ACHN (cell line): ENCODE measurements around the gene SPIRE1.

Experiments
- DNase-seq: peaks from one replicate; pipeline ENCODE4 v3.0.0-alpha.2; 2015
- in situ Hi-C: cut with HindIII; loops from 2 replicates; pipeline ENCODE4 v1.10.0; 2017; ENCODE audit warnings: low sequenced_read_pairs, low pct_ligation_motif_present, low pct_unique_long_range_greater_than_20kb

Gene SPIRE1

DNA sequence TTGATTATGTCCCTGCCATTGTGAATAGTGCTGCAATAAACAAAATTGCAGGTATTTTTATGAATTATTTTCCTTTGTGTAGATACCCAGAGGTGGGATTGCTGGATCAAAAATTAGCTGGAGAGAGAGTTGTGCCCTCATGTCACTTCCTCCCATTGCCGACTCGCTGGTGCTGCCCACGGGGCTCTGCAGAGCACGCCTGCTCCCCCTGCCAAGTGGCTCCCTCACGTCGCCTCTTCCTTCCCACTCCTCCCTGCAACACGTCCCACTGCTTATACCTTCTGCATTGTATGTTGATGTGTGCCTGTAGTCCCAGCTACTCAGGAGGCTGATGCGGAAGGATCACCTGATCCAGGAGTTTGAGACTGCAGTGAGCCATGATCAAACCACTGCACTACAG is 222.0 kb downstream of the SPIRE1 start:
- DNase-seq = no peak
- in situ Hi-C loops = no loop called here

GRCh38 chr18:12434541-12434929 is 223.4 kb downstream of the SPIRE1 start:
- in situ Hi-C loops = no loop called here

GRCh38 chr18:12433829-12434540 is 223.9 kb downstream of the SPIRE1 start:
- no peak for DNase-seq
- in situ Hi-C loops = no loop called here

More at GRCh38 chr18:12434541-12434929, 223.4 kb downstream of the SPIRE1 start:
- no peak for DNase-seq

GRCh38 chr18:12432881-12433280 is 225.0 kb downstream of the SPIRE1 start:
- in situ Hi-C loops = no loop called here
- DNase-seq = no peak

DNA sequence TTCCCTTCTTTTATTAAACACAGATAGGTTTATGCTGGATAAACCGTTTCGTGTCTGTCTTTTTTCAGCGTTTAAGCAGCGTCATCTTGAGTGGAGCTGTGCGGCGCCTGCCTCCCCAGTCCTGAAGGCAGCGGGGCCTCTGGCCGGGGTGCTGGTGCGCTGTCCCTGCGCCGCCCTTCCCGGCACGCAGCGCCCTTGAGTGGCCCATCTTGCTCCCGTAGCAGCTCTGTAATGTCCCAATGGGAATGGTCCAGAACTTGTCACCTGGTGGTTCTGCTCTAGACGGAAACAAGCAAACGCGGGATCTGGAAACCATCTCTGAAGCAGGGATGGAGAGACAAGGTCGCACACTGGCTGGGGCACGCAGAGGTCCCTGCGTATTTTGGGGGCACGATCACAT is 225.7 kb downstream of the SPIRE1 start:
- in situ Hi-C loops = no loop called here

GRCh38 chr18:12431561-12431960 is 226.3 kb downstream of the SPIRE1 start:
- DNase-seq = no peak
- in situ Hi-C loops = no loop called here

More for the DNA sequence above, 225.7 kb downstream of the SPIRE1 start:
- DNase-seq = no peak

DNA sequence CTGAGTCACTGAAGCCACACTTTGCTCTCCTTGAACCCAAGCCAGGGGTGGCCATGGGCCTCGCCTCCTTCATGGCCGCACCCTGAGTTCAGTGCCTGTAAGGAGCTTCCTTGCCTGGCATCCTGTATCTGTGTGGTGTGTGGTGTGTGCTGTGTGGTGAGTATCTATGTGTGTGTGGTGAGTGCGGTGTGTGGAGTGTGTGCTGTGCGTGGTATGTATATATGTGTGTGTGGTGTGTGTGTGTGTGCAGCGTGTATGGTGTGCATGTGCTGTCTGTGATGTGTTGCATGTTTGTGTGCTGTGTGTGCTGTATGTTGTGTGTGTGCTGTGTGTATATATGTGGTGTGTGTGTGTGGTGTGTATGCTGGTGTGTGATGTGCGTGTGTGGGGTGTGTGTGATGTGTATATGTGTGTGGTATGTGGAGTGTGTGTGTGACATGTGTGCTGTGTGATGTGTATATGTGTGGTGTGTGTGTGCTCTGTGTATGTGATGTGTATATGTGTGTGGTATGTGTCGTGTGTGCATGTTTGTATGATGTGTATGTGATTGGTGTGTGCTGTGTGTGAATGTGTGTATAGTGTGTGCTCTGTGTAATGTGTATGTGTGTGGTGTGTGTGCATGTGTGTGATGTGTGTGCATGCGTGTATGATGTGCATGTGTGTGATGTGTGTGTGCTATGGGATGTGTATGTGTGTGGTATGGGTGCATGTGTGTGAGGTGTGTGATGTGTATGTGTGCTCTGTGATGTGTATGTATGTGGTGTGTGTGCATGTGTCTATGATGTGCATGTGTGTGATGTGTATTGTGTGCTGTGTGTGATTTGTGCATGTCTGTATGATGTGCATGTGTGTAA is 227.5 kb downstream of the SPIRE1 start:
- in situ Hi-C loops = no loop called here
- DNase-seq = no peak

GRCh38 chr18:12429556-12429955 is 228.4 kb downstream of the SPIRE1 start:
- no peak for DNase-seq
- in situ Hi-C loops = no loop called here

GRCh38 chr18:12428923-12429322 is 229.0 kb downstream of the SPIRE1 start:
- no peak for DNase-seq
- in situ Hi-C loops = no loop called here

DNA sequence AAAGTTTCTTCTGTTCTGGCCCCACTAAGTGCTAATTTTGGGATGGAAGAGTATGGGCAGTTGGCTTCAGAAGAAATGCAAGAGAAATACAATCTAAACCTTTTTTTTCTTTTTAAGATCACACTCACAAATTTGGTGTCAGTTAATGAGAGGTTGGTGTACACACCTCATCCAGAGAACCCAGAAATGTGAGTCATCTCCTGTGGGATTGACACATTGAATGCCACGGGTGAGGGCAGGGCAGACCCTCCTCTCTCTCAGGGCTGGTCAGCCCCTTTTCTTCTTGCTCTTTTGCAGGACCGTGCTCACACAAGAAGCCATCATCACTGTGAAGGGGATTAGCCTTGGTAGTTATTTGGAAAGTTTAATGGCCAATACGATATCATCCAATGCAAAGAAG is 231.0 kb downstream of the SPIRE1 start:
- DNase-seq = no peak
- in situ Hi-C loops = no loop called here

- in situ Hi-C loops = no loop called here
- DNase-seq = no peak
Observed at GRCh38 chr18:12424252-12424651, 233.7 kb downstream of the SPIRE1 start.

- DNase-seq = no peak
- in situ Hi-C loops = no loop called here
Observed at GRCh38 chr18:12423820-12424219, 234.1 kb downstream of the SPIRE1 start.

- no peak for DNase-seq
- in situ Hi-C loops = no loop called here
Observed at GRCh38 chr18:12423393-12423792, 234.5 kb downstream of the SPIRE1 start.

DNA sequence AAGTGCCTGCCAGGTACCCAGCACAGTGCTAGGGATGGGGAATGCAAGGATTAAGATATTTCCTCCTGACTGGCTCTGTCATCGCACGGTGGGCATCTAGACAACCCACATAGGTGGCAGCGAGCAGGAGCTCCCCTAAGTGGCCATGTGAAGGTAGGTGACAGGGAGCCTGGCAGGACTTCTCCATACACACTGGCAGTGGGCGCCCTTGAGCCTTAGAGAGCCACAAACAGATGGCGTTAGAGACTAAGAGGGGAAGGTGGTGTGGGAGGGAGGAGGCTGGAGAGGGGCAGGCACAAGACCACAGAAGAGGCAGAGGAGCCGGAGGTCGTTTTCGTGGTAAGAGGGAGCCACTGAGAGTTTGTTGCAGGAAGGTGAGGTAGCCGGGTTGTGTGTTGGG is 235.0 kb downstream of the SPIRE1 start:
- DNase-seq = peak; percentile 28
- in situ Hi-C loops = no loop called here

DNA sequence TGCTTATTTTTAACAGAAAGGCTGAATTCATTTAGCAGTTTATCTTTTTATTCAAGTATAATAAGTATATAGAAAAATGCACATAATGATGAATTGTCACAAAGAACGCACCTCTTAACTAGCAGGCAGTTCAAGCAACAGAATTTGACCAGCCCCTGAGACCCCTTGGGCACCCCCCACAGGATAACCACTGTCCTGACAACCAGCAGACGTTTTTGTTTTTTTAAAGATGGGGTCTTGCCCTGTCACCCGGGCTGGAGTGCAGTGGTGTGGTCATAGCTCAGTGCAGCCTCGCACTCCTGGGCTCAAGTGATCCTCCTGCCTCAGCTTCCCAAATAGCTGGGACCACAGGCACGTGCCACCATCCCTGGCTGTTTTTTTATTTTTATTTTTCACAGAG is 236.2 kb downstream of the SPIRE1 start:
- in situ Hi-C loops = no loop called here
- DNase-seq = no peak

DNA sequence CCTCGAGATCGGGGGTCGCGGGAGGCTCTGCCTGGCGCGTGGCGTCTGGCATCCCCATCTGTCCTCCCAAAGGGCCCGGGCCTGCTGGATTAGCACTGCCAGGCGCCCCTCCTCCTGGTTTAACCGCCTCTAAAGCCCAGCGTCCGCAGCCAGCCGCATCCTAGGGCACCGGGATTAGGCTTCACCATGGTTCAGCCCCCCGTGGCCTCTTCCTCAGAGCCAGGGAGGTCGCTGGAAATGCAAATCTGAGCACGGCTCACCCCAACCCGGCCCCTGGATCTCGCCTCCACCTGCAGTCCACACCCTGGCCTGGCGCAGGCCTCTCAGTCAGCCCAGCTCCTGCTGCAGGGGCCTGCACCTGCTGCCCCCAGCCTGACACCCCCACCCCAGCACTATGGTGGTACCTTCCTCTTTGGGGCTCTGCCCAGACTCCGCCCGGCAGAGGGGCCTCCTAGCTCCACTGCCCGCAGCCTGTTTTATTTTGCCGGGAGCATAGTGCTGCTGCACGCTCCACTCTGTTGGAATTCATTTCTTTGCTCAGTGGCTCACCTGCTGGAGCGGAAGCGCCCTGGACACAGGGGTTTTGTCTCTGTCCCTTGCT is 237.0 kb downstream of the SPIRE1 start:
- in situ Hi-C loops = no loop called here
- no peak for DNase-seq

GRCh38 chr18:12417687-12418086 is 240.2 kb downstream of the SPIRE1 start:
- DNase-seq = no peak
- in situ Hi-C loops = no loop called here

DNA sequence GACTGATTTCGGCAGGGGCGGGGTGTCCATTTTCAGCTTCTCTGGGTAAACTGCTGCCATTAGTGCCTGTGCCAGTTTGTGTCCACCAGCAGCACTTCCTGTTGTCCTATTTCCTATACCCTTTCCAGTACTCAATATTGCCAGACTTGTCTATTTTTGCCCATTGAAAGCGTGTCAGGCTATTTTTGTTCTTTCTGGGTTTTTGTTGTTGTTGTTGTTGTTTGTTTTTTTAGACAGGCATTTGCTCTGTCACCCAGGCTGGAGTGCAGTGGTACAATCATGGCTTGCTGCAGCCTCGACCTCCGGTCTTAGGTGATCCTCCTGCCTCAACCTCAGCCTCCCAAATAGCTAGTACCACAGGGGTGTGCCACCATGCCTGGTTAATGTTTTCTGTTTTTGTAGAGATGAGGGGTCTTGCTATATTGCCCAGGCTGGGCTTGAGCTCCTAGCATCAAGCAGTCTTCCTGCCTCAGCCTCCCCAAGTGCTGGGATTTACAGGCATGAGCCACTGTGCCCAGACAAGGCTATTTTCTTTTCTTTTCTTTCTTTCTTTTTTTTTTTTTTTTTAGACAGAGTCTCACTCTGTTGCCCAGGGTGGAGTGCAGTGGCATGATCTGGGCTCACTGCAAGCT is 241.7 kb downstream of the SPIRE1 start:
- DNase-seq = no peak
- in situ Hi-C loops = no loop called here

GRCh38 chr18:12411456-12411855 is 246.5 kb downstream of the SPIRE1 start:
- no peak for DNase-seq

More at GRCh38 chr18:12411456-12411855, 246.5 kb downstream of the SPIRE1 start:
- in situ Hi-C loops = no loop called here
